NCI-H1092 (cell line): ENCODE measurements around the gene FAM186B.

Experiments
- DNase-seq: peaks from one replicate; lab custom pipeline; 2025; lab: John Stamatoyannopoulos, UW

FAM186B gene

DNA sequence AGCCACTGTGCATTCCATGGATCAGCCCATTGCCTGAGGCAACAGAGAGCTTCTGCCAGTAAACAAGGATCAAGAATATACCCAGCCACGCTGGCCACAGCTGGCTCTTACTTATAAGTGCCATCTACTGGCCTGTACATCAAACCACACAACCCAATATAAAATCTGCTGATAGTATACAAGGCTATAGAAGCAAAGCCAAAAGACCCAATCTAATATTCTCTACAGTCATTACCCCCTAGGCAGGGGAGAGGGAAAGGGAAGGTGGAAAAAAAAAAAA lies 4.4 kb upstream of the FAM186B start:
- DNase-seq: no peak

DNA sequence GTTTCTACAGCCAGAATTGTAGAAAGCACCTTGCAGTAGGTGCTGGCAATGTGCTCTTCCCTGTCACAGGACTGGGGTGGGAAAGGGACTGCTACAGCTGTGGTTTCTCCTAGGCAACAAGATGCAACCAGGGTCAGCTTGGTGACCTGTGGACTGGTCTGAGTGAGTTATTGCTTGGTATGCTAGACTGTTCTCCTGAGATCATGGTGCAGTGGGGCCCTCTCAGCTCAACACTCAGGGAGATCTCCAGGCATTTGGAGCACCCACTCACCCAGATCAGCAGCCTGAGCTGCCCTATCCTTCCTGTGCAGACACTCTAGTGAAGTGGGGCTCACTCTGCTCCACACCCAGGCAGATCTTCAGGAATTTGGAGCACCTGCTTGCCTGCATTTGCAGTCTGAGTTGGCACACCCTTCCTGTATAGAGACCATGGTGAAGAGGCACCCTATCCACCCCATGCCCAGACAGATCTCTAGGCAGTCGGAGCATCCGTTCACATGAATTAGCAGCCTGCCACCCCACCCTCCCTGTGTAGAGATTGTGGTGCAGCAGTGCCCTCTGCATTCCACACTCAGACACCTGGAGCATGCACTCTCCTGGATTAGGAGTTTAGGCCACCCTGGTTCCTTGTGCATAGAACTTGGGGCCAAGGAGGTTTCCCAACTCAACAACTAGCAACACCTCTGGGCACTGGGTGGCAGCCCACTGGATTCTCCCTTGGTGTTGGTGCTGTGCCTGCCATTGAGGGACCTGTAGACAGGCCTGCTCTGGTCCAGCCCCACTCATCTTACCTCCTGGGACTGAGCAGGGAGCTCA lies 3.8 kb upstream of the FAM186B start:
- DNase-seq: no peak

DNA sequence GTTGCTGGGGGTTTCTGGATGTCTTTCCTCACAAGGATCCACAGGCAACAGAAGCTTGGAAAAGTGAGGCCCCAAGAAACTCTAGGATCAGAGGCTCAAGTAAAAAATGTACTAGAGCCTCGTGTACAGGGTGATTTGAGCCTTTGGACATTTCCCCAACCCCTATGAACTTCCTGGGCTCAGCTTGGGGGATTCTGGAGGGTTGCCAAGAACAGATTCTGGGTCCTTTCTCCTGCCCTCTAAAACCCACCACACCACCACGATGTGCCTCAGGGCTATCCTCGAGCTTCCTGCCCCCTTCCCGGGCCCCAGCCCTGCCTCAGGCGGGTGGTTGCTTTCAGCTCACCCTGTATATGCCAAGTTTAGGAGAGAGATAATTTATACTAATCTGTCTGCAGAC lies 583 bp downstream of the FAM186B start:
- no peak for DNase-seq

DNA sequence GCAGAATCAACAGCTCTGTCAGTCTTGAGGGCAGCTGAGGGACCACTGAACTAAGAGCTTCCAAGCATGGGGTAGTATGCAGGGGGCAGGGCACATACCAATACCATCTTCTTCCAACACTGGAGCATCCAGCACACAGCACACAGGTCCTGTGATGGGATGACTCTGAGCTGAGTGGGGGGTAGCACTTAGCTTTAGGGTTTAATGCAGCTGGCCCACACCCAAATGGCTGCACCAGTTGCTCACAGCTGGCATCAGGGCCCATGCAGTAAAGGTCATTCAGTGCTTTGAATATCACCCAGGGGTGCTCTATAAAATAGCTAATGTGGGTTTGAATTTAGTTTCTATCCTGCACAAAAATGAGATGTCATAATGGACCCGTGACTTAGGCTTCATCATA lies 1.7 kb downstream of the FAM186B start:
- no peak for DNase-seq

DNA sequence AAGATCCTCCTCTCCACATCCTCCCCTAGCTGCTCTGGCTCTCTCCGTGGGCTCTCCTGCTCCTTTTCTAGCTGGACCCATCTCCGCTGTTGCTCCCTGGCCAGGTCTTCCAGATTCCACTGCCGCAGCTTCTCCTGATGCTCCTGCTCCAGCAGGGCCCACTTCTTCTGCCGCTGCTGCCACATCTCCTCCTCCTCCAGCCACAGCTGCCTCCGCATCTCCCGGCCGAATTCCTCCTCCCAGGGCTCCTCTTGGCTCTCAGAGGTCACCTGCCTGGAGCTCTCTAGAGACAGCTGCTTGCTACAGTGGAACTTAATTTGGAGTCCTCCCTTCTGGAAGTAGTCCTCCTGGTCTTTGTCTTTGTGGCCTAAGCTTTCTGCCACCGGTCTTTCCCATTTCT lies 5.5 kb downstream of the FAM186B start:
- no peak for DNase-seq

DNA sequence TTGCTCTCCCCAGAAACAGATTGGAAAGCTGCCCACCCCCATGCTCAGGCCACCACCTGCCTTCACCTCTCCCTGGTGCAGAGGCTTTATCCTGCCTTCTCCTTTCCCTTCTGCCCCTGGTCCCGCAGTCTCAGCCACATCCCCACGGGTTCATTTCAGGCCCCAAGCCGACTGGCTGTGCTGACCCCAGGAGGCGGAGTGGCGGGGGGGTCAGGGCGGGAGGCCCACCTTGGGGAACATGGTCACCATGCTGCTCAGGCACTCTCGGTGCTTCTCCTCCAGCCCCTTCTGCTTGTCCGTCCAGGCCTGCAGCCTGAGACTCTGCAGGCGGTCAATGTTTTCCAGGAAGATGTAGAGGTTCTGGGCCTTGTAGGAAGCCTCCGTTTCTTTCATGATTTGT lies 6.9 kb downstream of the FAM186B start:
- DNase-seq: no peak

DNA sequence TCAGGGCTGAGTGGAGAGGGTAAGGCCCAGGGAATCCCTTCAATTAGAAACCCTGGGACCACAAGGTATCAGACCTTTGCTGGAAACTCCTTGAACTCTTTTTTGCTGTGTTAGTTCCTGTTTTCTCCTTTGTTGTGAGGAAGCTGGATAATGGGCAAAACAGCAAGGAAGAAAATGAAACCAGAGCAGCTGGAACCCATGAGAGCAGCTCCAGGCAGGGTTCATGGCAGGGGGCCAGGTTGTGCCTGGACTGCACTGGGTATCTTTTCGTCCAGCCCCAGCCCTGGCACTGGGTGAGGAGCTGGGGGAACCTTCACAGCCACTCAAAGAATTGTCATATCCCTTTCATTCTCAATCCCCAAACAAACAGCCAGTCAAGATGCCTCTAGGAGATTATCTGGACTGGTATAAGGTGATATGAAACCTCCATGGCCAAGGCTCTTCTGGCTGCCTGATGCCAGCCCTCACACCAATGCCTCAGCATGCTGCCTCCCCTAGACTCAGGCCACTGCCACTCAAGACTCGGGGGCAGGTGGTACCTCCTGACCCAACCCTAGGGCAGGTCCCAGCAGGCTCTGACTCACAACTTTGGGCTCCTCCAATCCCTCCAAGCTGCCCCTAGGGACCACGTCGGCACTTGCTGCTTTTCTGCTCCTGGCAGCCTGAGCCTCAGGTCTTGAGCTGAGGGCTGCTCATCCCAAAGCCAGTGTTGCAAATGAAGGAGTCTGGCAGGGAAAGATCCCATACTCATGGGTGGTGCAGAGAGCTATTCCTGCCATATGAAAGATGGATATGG lies 16.5 kb downstream of the FAM186B start:
- no peak for DNase-seq

DNA sequence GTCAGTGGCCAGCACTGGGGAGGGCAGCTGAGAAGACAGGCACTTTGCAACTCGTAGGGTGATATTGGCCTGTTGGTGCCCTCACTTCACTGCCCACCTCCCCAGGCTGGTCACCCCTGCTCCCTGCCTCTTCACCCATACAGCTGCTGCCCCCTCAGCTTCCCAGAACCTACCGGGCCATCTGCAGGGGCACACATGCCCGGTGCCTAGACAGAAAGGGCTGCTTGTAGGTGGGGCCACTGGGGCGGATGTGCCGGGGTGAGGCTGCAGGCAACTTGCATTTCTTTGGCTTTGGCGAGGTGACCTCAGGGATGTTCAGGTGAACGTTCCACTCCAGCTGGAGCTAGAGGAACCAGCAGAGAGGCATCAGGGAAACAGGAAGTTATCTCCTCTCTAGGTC lies 17.2 kb downstream of the FAM186B start:
- no peak for DNase-seq

DNA sequence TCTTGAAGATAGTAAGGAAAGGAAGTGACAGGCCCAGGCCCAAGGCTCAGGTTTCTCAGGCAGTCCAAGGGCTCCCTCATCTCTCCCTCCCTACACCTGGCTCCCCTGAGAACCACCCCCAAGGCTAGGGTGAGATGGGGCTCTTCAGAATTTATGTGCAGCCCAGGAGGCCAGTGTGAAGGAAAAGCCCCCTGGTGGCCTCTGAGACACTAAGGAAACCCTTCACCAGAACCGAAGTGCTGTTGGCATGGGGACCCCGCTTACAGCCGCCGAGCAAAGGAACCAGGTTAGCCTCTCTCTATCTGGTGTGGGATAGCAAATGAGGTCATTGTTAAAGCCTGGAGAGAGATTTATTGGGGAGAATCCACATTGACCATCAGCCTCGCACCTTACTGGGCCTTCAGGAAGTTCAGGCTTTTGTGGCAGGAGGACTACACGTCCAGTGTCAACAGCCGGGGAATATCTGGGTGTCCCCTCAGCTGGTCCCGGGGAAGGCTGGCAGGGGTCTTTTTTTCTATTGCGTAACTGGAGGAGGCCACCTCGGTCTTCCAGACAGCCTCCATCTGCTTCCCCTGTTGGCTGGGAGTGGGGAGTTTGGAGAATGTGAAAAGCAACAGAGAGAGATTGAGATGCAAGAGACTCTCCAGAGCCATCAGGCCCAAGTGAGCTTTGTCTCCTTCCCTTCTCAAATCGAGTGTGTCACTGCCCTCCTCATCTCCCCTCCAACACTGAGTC lies 18.1 kb downstream of the FAM186B start:
- DNase-seq: no peak

DNA sequence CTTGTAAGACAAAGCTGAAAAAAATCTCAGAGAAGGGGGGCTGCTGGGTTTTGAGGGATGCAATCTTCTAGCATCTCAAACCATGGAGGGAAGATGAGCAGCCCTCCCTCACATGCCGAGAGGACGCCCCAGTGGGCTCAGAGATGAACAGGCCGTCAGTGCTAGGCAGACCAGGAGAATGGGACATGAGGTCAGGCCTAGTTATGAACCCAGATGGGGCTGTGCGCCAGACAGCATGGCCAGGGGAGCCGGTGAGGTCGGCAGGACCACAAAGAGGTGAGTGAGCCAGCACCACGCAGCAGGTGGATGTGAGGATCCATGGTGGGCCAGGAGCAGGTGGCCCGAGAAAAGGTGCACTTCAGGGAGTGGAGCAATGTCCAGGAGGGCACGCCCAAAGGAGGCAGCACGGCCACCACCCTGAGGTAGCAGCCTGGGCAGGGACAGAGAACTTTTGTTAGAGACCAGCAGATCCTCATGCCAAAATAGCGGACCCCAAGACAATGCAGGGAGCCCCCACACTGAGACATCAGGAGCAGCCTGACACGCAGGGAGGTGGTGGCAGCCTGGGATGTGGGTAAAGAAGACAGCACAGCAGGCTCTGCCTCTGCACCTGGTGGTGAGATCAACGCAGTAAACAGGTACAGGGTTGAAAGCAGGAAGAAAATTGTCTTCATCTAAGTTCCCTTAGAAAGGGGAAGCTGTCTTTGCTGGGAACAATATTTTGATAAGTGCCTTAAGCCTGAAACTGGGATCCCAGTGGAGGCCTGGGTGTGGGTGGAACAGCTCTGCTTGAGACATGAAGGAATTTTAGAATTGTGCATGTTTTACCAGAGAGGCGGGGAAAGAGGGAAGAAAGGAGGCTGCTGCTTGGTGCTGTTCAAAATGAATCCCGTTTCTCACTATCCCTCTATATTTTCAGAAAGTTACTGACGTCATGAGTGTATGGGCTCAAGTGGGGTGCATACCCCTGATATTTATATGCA lies 19.7 kb downstream of the FAM186B start:
- DNase-seq: no peak

DNA sequence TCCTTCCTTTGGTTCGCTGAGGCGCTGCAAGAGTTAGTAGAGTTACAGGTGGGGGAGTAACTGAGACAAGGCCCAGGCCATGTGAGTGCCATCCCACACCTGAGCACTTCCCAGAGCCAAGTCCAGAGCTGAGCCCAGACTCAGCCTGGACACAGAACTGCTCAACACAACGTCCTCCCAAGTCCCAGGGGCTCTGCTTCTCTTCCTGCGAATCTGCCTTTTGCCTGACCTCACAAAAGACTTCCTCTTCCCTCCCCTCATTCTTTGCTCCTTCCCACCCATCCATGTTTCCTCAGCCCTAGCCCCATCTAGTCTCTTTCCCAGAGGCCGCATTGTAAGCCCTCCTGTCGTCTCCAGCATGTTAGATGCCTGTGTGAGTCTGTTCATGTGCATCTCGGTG lies 20.8 kb downstream of the FAM186B start:
- DNase-seq: no peak

DNA sequence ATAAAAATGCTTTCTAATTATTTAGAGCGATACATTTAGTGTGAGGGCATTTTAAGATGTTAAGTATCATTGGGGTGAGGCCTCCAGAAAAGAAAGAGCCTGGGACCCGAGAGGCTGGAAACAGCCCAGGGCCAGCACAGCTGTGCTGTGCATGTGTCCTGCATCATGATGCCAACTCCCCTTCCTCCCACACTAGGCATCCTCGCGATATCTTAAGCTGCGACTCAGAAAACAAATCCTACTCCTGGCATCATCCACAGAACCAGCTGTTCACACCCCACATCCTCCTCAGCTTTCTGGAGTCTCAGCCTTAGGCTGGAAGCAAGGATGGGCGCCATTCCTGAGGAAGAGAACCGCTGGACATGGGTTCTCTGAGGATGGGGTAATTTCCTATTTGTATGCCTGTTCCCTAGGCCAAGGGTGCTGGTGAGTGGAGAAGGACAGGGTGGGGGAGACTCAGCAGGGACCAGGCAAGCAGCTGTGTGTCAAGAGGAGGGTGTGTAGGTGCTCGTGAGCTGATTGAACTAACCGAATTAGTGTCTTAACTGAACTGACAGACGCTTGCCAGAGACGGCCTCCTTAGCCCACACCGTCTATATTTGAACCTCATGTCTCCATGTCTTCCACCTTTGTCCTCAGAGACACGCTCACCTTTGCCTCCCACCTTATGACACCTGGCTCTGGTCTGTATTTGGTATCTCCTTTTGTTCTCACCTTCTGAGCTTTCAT lies 21.9 kb downstream of the FAM186B start:
- DNase-seq: no peak

DNA sequence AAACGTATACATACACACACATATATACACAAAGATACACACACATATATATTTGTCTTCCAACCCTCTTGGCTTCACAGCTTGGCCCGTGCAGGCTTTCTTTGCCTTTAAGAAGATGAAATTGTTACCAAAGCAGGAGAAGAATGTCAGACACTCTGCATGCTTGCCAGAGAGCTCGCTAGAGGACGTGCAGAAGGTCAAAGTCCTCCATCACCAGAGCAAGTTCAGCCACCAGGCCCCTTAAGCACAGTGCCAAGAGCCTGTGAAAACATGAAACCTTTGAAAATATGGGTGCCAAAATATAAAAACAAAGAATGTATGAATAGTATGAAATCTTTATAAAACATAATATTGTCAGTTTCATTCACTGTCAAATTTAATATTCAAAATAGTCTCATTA lies 22.6 kb downstream of the FAM186B start:
- no peak for DNase-seq

DNA sequence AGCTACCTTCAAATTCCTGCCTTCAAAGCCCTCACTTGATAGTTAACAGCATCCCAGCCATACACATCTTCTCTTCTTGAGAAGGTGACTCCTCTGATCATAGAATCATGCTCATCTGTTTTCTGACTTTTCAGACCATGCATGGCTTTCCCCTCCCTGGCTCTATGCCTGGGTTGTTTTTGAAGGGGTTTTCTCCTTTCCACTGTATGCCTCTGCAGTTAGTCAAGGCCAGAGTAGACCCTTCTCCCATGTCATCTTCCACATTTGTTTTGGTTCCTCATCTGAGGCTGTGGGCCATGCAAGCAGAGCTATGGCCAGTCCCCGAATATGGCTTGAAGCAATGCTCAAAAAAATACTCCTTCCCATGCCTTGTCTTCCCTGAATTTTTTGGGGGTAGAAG lies 23.2 kb downstream of the FAM186B start:
- DNase-seq: no peak

DNA sequence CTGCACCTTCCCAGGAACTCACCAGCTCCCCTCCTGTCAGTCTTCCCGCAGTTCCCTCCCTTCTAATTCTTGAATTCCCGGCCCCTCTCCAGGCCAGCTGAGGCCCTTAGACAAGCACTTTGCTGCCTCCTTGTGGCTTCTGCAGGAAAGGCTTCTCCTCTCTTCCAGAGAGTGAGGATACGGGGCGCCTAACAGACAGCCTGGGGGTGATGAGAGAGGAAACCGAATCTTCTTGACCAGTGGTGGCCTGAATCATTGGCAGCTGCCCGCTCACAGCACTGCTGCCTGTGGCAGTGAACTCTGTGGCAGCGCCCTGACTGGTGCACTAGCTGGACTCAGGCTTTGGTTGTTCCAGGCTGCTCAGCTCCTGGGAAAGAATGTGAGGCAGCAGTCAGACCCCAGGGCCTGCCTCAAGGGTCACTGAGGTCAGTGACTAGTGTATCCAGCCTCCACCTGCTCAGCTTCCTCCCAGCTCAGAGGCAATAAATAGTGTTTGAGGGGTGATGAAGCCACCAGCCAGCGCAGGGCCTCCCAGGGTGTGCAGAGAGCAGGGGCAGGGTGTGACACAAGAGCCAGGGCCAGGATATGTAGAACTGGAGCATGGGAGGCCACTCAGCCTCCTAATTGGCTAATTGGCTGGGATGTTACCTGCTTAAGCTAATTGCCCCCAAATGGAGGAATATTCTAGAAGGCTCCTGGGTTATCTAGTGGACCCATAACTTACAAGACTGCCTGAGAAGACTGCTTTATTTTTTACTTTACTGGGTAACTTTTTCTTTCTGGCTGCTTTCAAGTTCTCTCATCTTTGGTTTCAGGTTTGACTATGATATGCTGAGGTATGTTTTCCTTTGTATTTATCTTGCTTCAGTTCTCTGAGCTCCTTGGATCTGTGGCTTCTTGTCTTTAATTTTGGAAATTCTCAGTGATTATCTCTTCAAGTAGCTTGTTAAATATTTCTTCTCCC lies 24.6 kb downstream of the FAM186B start:
- DNase-seq: peak; percentile 37

DNA sequence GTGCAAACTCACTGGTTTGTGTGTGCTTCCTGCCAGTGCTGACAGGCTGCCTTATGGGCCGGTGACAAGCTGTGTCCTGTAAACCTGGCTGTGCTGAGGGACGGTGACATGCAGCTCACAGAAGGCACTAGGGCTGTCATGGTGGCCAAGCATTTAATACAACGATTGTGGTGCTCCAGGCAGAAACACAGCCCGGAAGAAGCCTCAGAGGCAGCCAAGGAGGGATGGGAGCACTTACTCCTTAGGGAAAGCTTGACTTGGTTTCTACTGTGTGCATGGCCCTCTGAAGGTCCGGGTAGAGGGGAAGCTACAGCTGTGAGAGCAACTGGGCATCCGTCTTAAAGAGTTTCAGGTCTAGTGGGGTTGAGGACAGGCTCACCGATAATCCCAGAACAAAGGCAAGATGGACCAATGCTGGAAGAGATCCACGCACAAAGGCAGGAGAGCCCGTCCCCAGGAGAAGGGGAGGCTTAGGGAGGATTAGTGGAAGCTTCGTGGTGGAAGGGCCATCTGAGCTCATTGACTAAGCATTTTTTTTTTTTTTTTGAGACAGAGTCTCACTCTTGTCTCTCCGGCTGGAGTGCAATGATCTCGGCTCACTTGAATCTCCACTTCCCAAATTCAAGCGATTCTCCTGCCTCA lies 26.8 kb downstream of the FAM186B start:
- DNase-seq: no peak

DNA sequence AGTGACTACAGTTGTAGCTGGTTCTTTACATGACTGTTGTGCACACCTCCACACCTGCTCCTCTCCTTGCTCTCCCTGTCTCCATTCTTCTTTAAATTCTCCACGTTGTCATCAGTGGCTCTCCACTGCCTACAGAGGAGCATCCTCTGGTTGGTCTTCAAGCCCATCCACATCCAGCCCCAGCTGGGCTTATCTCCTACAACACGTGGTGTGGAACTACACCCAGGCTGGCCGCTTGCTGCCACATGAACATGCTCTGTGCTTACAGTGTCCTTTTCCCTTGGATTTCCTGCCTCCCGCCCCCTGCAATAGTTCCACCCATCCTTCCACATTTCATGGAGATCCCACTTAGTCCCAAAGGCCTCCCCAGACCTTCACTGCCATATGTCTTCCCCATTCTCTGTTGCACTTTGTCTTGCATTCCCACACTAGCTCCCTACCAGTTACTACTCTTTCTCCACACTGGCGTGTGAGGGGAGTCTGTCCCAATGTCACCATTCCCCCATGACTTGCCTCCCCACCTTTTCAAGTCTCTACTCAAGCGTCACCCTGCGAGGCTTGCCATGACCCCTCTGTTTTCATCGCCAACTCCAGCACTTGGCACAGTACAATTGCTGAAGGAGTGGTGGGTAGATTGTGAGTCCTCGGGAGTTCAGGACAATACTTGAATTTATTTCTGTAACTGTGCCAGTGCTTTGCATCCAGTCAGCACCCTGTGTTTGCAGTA lies 27.7 kb downstream of the FAM186B start:
- no peak for DNase-seq

DNA sequence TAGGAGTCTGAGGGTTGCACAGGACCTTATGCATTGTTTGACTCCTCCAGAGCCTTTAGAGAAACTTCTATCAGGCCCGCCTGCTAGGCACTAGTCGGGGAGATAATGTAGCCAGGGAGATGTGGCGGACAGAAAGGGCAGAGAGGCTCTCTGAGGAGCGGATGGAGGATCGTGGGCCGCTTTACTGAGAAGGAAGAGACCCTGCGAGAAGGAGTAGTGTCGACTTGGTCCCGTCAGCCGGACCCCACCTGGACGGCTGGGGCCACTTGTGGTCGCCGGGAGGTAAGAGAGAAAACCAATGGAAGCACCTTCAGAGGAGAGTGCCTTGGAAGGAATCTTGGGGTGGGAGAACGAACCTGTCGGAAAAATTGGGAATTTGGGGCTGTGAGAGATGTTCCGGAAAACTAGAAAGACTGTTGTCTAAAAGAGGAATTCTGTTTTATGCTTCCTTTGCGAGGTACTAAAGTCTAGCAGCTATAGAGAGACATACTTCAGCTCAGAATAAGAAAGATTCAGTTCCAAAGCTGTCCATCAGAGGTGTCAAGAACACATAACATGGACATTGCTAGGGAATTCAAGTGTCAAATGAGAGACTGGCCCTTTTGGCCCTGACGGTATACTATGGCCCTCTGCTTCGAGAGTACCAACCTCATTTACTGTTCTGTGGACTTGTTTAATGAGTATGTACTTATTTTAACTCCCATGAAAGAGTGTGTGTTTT lies 36.8 kb downstream of the FAM186B start:
- no peak for DNase-seq
